Type B pancreatic cell (in vitro differentiated cells): ENCODE results near the gene PPM1L. TPM values are rescaled to one million over a fixed set of nuclear protein-coding genes. Genes with fewer than 3 reads are reported as not detected.

ENCODE experiments used
- DNase-seq: peaks from one replicate; pipeline ENCODE4 v3.0.0; 2021; ENCODE audit warnings: mixed read lengths; ENCODE audit not compliant: unreplicated experiment; ENCODE audit errors: extremely low spot score
- H3K27ac Mint-ChIP-seq: 2 replicates; pipeline ENCODE4 v1.8.0; 2021; ENCODE audit warnings: mild to moderate bottlenecking, mixed read lengths
- H3K27me3 Mint-ChIP-seq: 2 replicates; pipeline ENCODE4 v1.8.0; 2021; ENCODE audit warnings: mixed read lengths
- H3K36me3 Mint-ChIP-seq: 2 replicates; pipeline ENCODE4 v1.8.0; 2021; ENCODE audit warnings: mixed read lengths
- H3K4me1 Mint-ChIP-seq: one replicate; pipeline ENCODE4 v1.8.0; 2021; ENCODE audit warnings: mixed read lengths; ENCODE audit not compliant: unreplicated experiment
- H3K4me3 Mint-ChIP-seq: 2 replicates; pipeline ENCODE4 v1.8.0; 2021; ENCODE audit warnings: mild to moderate bottlenecking, mixed read lengths
- H3K9me3 Mint-ChIP-seq: 2 replicates; pipeline ENCODE4 v1.8.0; 2021; ENCODE audit warnings: mixed read lengths
- total RNA-seq: library from RNA; stranded (reverse); gene quantifications from 2 replicates; pipeline ENCODE4 v1.2.1, GENCODE V29; 2021; ENCODE audit warnings: low replicate concordance
- TF ChIP-seq, protein P1 (sequence below): fragments of 200-600 bp; sonication (generic); conservative IDR thresholded peaks from 2 replicates; pipeline ENCODE4 v1.5.0; 2021; ENCODE audit warnings: antibody characterized with exemption, mild to moderate bottlenecking

PPM1L gene
- total RNA-seq, 1 donor from 2014 or later, result 29.4 TPM

GRCh38 chr3:160870327-160870726 lies 114.3 kb downstream of the PPM1L start:
- Mint-ChIP-seq H3K9me3 (no peaks in the 10 kb centered on the region), H3K36me3 (no peaks in the 10 kb centered on the region), H3K27ac (no peak overlapping the region)

DNA sequence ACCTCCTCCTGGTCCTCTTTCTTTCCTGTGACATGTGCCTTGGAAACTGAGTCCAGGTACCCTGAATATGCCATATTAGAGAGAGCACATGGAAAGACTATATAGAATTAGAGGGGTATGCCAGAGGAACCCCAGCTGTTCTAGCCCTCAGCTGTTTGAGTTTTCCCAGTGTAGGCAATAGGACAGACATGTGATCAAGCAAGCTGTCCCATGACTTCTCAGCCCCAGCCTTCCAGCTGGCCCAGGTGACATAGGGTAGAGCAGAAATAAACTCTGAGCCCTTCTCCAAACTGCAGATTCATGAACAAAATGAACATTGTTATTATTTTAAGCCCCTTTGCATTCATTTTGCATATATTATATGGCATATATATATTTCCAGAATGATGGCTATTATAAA lies 118.7 kb downstream of the PPM1L start:
- TF ChIP-seq, protein P1, sequence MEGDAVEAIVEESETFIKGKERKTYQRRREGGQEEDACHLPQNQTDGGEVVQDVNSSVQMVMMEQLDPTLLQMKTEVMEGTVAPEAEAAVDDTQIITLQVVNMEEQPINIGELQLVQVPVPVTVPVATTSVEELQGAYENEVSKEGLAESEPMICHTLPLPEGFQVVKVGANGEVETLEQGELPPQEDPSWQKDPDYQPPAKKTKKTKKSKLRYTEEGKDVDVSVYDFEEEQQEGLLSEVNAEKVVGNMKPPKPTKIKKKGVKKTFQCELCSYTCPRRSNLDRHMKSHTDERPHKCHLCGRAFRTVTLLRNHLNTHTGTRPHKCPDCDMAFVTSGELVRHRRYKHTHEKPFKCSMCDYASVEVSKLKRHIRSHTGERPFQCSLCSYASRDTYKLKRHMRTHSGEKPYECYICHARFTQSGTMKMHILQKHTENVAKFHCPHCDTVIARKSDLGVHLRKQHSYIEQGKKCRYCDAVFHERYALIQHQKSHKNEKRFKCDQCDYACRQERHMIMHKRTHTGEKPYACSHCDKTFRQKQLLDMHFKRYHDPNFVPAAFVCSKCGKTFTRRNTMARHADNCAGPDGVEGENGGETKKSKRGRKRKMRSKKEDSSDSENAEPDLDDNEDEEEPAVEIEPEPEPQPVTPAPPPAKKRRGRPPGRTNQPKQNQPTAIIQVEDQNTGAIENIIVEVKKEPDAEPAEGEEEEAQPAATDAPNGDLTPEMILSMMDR, result no peak
- Mint-ChIP-seq H3K4me3 (no peak overlapping the region), H3K9me3 (no peaks in the 10 kb centered on the region), H3K27ac (no peak overlapping the region), H3K36me3 (no peaks in the 10 kb centered on the region), H3K27me3 (no peaks in the 10 kb centered on the region), H3K4me1 (peaks cover 8% of the 10 kb centered on the region)
- DNase-seq, result no peak

More at GRCh38 chr3:160870327-160870726, 114.3 kb downstream of the PPM1L start:
- TF ChIP-seq, protein P1, result no peak
- no peak for DNase-seq
- H3K4me1 Mint-ChIP-seq, result peaks cover 7% of the 10 kb centered on the region
- no peak overlapping the region for H3K4me3 Mint-ChIP-seq
- no peaks in the 10 kb centered on the region for H3K27me3 Mint-ChIP-seq

DNA sequence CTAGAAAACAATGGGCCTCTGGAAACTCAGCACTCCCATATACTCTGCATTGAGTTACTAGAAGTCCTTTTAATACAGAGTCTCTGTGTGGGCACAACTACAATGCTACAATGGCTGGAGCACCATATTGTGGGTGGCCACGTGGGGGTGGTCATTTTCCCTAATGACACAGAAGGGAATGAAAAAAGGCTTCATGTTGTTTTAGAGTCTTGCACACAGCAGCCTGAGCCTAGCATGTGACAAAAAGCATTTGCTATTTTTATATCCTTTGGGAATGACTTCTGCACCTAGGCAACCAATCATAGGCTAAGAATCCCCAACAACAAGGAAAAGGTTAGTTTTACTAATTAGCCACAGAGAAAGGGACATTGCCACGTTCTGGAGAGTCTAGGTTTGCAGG lies 120.6 kb downstream of the PPM1L start:
- Mint-ChIP-seq H3K4me3 (no peak overlapping the region), H3K9me3 (no peaks in the 10 kb centered on the region), H3K4me1 (peaks cover 3% of the 10 kb centered on the region), H3K36me3 (no peaks in the 10 kb centered on the region), H3K27ac (no peak overlapping the region), H3K27me3 (no peaks in the 10 kb centered on the region)
- no peak for DNase-seq
- TF ChIP-seq, protein P1, result no peak

GRCh38 chr3:160879859-160880258 lies 123.8 kb downstream of the PPM1L start:
- no peak for DNase-seq
- no peaks in the 10 kb centered on the region for H3K27me3 Mint-ChIP-seq
- no peak overlapping the region for H3K4me3 Mint-ChIP-seq
- peaks cover 3% of the 10 kb centered on the region for H3K4me1 Mint-ChIP-seq
- H3K36me3 Mint-ChIP-seq, result no peaks in the 10 kb centered on the region
- no peaks in the 10 kb centered on the region for H3K9me3 Mint-ChIP-seq
- TF ChIP-seq, protein P1, result no peak
- H3K27ac Mint-ChIP-seq, result no peak overlapping the region

GRCh38 chr3:160883373-160883772 lies 127.3 kb downstream of the PPM1L start:
- H3K4me1 Mint-ChIP-seq, result peaks cover 5% of the 10 kb centered on the region
- no peak overlapping the region for H3K27ac Mint-ChIP-seq
- H3K27me3 Mint-ChIP-seq, result no peaks in the 10 kb centered on the region
- peaks cover 15% of the 10 kb centered on the region for H3K9me3 Mint-ChIP-seq
- TF ChIP-seq, protein P1, result no peak
- no peak overlapping the region for H3K4me3 Mint-ChIP-seq
- H3K36me3 Mint-ChIP-seq, result peaks cover 6% of the 10 kb centered on the region
- DNase-seq, result no peak

- DNase-seq, result no peak
- TF ChIP-seq, protein P1, result no peak
- H3K27me3 Mint-ChIP-seq, result no peaks in the 10 kb centered on the region
- H3K4me1 Mint-ChIP-seq, result peaks cover 5% of the 10 kb centered on the region
- H3K36me3 Mint-ChIP-seq, result peaks cover 6% of the 10 kb centered on the region
- peaks cover 29% of the 10 kb centered on the region for H3K9me3 Mint-ChIP-seq
- H3K4me3 Mint-ChIP-seq, result no peak overlapping the region
- no peak overlapping the region for H3K27ac Mint-ChIP-seq
Observed at GRCh38 chr3:160885791-160886286, 129.8 kb downstream of the PPM1L start.
